ENCODE results near the gene CDH4.

DNA sequence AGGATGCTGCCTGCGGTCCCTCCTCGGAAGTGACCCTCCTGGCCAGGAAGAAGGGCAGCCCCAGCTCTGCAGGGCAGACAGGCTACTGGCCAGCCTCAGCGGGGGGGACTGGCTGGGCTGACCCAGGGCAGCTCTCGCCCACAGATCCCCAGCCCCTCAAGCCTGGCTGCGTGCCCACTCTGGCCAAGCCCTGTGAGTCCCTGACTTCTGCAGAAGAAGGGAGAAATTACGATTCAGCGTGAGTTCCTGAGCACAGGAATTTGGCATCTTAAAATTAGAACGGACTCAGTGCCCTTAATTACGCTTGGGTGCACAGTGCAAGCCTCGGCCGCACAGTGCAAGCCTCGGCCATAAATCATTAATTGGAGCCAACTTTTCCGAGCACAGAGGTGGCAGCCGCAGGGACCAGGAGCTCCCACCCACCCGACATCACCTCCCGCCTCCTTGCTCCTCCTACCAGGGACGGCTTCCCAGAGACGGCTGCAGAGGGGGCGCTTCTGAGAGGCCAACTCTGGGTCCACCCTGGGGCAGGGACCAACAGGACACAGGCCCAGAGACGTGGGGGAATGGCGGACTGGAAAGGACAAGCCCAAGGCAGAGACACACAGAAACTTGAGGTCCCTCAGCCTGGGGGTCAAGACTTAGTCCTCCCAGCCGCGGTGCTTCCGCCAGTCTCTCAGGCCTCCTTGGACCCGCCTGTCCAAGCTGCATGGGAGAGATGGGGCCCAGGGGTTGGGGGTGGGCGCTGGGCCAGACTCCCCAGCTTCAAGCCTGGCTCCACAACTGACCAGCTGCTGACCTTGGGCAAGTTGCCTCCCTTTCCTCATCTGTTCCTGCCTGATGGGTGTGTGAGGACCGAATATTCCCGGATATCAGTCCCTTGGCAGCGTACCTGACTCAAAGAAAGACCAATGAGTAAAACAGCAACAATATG is 648.2 kb downstream of the CDH4 start:
- TF ChIP-seq, protein P1, sequence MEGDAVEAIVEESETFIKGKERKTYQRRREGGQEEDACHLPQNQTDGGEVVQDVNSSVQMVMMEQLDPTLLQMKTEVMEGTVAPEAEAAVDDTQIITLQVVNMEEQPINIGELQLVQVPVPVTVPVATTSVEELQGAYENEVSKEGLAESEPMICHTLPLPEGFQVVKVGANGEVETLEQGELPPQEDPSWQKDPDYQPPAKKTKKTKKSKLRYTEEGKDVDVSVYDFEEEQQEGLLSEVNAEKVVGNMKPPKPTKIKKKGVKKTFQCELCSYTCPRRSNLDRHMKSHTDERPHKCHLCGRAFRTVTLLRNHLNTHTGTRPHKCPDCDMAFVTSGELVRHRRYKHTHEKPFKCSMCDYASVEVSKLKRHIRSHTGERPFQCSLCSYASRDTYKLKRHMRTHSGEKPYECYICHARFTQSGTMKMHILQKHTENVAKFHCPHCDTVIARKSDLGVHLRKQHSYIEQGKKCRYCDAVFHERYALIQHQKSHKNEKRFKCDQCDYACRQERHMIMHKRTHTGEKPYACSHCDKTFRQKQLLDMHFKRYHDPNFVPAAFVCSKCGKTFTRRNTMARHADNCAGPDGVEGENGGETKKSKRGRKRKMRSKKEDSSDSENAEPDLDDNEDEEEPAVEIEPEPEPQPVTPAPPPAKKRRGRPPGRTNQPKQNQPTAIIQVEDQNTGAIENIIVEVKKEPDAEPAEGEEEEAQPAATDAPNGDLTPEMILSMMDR (conservative IDR thresholded peaks at IDR 0.05) = no peak
- TF ChIP-seq ZFX (IDR thresholded peaks at IDR 0.05) = no peak

Measured in C4-2B (cell line).